ENCODE measurements around the gene MGMT.
"Not testable (repeated sequence)": the region's sequence is repeated elsewhere in the genome, so short reads cannot be mapped to it uniquely, and the experiment has no call there.

The MGMT gene

GRCh38 chr10:129424978-129425377 lies 42.1 kb upstream of the MGMT start:
- Histone ChIP-seq H3K4me3 (ENCODE audit: low read depth, low read length) (no peak overlapping the region), H3K36me3 (no peaks in the 10 kb centered on the region), H3K9me3 (ENCODE audit: severe bottlenecking) (no peaks in the 10 kb centered on the region), H3K27ac (no peak overlapping the region), H3K27me3 (ENCODE audit: insufficient read depth, low read depth, severe bottlenecking) (no peaks in the 10 kb centered on the region)
- DNase-seq: no peak
- TF ChIP-seq CTCF (IDR thresholded peaks at IDR 0.05; ENCODE audit: low read depth, low read length): no peak

GRCh38 chr10:129426606-129427005 lies 40.4 kb upstream of the MGMT start:
- no peak overlapping the region for H3K4me3 ChIP-seq (ENCODE audit: low read depth, low read length)
- no peaks in the 10 kb centered on the region for H3K27me3 ChIP-seq (ENCODE audit: insufficient read depth, low read depth, severe bottlenecking)
- TF ChIP-seq CTCF (IDR thresholded peaks at IDR 0.05; ENCODE audit: low read depth, low read length): no peak
- H3K9me3 ChIP-seq (ENCODE audit: severe bottlenecking): no peaks in the 10 kb centered on the region
- H3K36me3 ChIP-seq: no peaks in the 10 kb centered on the region
- no peak for DNase-seq
- H3K27ac ChIP-seq: no peak overlapping the region

GRCh38 chr10:129433266-129433665 lies 33.8 kb upstream of the MGMT start:
- H3K27ac ChIP-seq: no peak overlapping the region
- no peaks in the 10 kb centered on the region for H3K36me3 ChIP-seq
- no peak for DNase-seq
- H3K4me3 ChIP-seq (ENCODE audit: low read depth, low read length): no peak overlapping the region
- no peak for TF ChIP-seq CTCF (IDR thresholded peaks at IDR 0.05; ENCODE audit: low read depth, low read length)
- H3K9me3 ChIP-seq (ENCODE audit: severe bottlenecking): no peaks in the 10 kb centered on the region
- no peaks in the 10 kb centered on the region for H3K27me3 ChIP-seq (ENCODE audit: insufficient read depth, low read depth, severe bottlenecking)

- not testable (repeated sequence) for H3K9me3 ChIP-seq (ENCODE audit: severe bottlenecking); H3K4me3 ChIP-seq (ENCODE audit: low read depth, low read length); H3K27me3 ChIP-seq (ENCODE audit: insufficient read depth, low read depth, severe bottlenecking); H3K36me3 ChIP-seq; DNase-seq; H3K27ac ChIP-seq
Measured at GRCh38 chr10:129435724-129436123, 31.3 kb upstream of the MGMT start.

- no peak for TF ChIP-seq CTCF (IDR thresholded peaks at IDR 0.05; ENCODE audit: low read depth, low read length)
- no peak for DNase-seq
- no peaks in the 10 kb centered on the region for H3K36me3 ChIP-seq
Measured at GRCh38 chr10:129438024-129438423, 29.0 kb upstream of the MGMT start.

GRCh38 chr10:129440247-129440646 lies 26.8 kb upstream of the MGMT start:
- no peak overlapping the region for H3K4me3 ChIP-seq (ENCODE audit: low read depth, low read length)
- no peaks in the 10 kb centered on the region for H3K27me3 ChIP-seq (ENCODE audit: insufficient read depth, low read depth, severe bottlenecking)
- no peak overlapping the region for H3K27ac ChIP-seq
- TF ChIP-seq CTCF (IDR thresholded peaks at IDR 0.05; ENCODE audit: low read depth, low read length): no peak
- H3K9me3 ChIP-seq (ENCODE audit: severe bottlenecking): no peaks in the 10 kb centered on the region
- no peak for DNase-seq
- no peaks in the 10 kb centered on the region for H3K36me3 ChIP-seq

More at GRCh38 chr10:129438024-129438423, 29.0 kb upstream of the MGMT start:
- no peaks in the 10 kb centered on the region for H3K27me3 ChIP-seq (ENCODE audit: insufficient read depth, low read depth, severe bottlenecking)
- no peaks in the 10 kb centered on the region for H3K9me3 ChIP-seq (ENCODE audit: severe bottlenecking)
- no peak overlapping the region for H3K4me3 ChIP-seq (ENCODE audit: low read depth, low read length)
- H3K27ac ChIP-seq: no peak overlapping the region
